Keratinocyte (primary cell): ENCODE results near the gene TMEM147.

Source experiments
- CTCF ChIP-seq, 3 experiments: IDR thresholded peaks in 1 of 3; conservative IDR thresholded peaks in 1 of 3; optimal IDR thresholded peaks in 1 of 3; 2 replicates in 2 of 3; 3 replicates in 1 of 3; pipeline versions ENCODE3 to v1.5.1; 2011; ENCODE audit warnings: low read length in 3 of 3, mild to moderate bottlenecking in 3 of 3, moderate library complexity in 2 of 3, control low read depth in 1 of 3, inconsistent platforms in 1 of 3; ENCODE audit not compliant: insufficient read depth in 2 of 3; ENCODE audit errors: extremely low read depth in 1 of 3
- EZH2 ChIP-seq: IDR thresholded peaks from one replicate; pipeline ENCODE4 v1.6.1; 2012; ENCODE audit warnings: inconsistent platforms, mild to moderate bottlenecking, low read length, moderate library complexity

GRCh38 chr19:35563207-35563829 lies 17.9 kb downstream of the TMEM147 start, which contains the start of gene ATP4A:
- TF ChIP-seq CTCF (optimal IDR thresholded peaks at IDR 0.05 in 1 of 3, IDR thresholded peaks at IDR 0.05 in 1 of 3, conservative IDR thresholded peaks at IDR 0.05 in 1 of 3; ENCODE audit: extremely low read depth in 1 of 3, insufficient read depth in 2 of 3, low read length in 3 of 3): no peak
- no peak for TF ChIP-seq EZH2
